Activated T-cell treated with anti-CD3 and anti-CD28 coated beads for 4 hours (primary cell): ENCODE measurements around the gene CPZ.
"Not testable (repeated sequence)": the region's sequence is repeated elsewhere in the genome, so short reads cannot be mapped to it uniquely, and the experiment has no call there.

Experiments used
- DNase-seq: peaks from one replicate; pipeline ENCODE4 v3.0.0-alpha.2; 2020

CPZ gene

GRCh38 chr4:8613421-8614364 lies 21.1 kb downstream of the CPZ start:
- DNase-seq: no peak

DNA sequence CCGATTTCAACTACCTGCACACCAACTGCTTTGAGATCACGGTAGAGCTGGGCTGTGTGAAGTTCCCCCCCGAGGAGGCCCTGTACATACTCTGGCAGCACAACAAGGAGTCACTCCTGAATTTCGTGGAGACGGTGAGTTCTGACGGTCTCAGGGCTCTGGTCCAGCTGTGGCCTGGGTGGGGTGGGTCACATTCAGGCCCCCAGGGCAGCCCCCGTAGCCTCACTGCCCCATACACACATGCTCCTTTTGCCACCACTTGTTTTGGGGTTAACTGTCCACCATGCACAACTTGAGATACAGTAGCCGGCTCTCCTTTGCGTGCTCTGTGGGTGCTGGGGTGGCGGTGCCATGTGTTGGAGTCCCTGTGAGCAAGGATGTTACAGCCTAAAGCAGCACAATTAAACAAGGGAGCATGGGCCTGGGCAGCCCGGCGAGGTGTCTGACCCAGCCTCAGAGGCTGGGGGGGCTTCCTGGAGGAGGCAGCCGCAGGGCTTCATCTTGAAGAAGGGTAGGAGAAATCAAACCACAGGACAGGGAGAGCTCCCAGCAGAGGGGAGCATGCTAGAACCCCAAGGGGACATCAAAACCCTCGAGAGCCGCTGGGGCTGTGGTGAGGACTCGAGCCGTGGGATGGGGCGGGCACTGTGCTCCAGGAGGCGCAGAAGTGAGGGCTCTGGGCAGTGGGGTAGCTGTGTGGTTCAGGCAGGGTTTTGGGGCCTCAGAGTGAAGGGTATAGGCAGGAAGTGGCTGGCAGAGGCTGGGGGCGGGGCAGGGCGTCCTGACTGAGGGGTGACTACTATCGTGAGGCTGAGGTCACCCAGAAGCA lies 22.0 kb downstream of the CPZ start:
- DNase-seq: no peak

- DNase-seq: no peak
Observed at GRCh38 chr4:8615366-8615765, 22.8 kb downstream of the CPZ start.

GRCh38 chr4:8615921-8616787 lies 23.6 kb downstream of the CPZ start:
- DNase-seq: no peak

GRCh38 chr4:8616831-8617230 lies 24.3 kb downstream of the CPZ start:
- no peak for DNase-seq

DNA sequence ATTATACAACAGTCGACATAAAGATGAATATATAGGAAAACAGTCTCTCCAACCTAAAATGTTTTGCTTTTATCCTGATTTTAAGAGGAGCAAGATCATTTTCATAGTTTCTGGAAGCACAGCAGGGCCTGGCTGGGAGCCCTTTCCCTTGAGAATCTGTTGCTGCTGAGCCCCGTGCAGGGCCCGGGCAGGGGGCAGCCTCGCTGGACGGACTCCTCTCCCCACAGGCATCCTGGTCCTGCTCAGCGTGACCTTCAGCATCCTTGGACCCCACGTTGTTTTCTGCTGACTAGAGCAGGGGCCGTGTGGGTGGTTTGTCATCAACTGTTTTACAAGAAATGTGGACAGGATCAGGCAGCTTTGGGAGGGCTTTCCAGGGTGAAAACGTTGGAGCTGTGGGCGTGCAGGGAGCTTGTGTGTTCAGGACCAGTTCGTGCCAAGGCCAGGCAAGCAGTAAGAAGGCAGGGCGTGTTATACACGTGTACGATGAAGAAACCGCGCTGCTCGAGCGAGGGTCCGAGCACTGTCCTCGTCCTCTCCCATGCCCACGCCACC lies 25.0 kb downstream of the CPZ start:
- DNase-seq: no peak

GRCh38 chr4:8618421-8618820 lies 25.9 kb downstream of the CPZ start:
- DNase-seq: no peak

DNA sequence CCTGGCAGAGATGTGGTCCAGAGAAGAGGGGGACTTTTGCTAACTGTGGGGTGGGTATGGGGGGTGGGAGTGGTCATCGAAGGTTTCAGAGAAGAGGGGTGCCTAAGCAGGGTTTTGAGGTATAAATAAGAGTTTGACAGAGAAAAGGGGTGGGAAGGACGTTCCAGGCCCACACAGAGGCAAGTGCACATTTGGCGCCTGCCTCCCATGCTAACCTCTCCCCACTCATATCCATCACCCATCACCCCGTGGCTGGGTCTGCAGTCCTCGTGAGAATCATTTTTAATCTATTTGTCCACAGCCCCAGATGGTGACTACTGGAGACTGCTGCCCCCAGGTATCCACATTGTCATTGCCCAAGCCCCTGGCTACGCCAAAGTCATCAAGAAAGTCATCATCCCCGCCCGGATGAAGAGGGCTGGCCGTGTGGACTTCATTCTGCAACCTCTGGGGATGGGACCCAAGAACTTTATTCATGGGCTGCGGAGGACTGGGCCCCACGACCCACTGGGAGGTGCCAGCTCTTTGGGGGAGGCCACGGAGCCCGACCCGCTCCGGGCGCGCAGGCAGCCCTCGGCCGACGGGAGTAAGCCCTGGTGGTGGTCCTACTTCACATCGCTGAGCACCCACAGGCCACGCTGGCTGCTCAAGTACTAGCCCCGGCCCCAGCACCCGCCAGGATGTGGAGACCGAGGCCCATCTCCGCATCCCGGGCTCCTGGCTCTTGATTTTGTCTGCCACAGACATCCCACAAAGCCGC lies 26.6 kb downstream of the CPZ start:
- DNase-seq: no peak

- not testable (repeated sequence) for DNase-seq
Observed at GRCh38 chr4:8621135-8621534, 28.6 kb downstream of the CPZ start.

DNA sequence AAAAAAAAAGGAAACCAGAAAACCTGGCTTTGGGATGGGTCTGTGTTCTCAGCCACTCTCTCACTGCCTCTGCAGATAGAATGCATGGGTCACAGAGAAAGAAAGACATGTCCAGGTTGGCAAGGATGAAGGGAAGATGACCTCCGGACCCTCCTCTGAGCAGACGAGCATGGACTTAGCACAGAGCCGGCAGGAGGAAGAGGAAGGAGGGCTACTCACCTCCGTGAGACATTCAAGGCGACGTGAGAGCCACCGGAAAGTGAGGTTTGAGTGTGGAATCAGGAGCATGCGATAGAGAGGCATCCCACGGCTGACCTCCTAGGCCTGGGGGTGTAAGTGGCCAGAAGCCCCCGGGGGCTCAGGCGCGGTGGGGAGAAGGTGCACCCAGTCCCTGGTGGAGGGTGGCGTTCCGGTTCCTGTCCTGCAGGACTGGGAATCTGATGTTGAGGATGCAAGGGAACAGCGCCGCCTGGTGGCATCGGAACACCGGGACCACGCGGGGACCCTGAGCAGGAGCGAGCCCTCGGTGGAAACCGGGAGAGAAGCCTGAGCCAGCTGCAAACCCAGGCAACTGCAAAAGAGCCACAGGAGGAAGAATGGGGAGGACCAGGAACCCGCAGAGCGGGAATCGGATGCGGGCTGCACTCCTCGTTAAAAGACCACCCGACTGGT lies 32.2 kb downstream of the CPZ start:
- not testable (repeated sequence) for DNase-seq

- DNase-seq: not testable (repeated sequence)
Observed at GRCh38 chr4:8630240-8630905, 37.8 kb downstream of the CPZ start.

- not testable (repeated sequence) for DNase-seq
Observed at GRCh38 chr4:8631896-8632295, 39.3 kb downstream of the CPZ start.

GRCh38 chr4:8634773-8635172 lies 42.2 kb downstream of the CPZ start:
- not testable (repeated sequence) for DNase-seq

DNA sequence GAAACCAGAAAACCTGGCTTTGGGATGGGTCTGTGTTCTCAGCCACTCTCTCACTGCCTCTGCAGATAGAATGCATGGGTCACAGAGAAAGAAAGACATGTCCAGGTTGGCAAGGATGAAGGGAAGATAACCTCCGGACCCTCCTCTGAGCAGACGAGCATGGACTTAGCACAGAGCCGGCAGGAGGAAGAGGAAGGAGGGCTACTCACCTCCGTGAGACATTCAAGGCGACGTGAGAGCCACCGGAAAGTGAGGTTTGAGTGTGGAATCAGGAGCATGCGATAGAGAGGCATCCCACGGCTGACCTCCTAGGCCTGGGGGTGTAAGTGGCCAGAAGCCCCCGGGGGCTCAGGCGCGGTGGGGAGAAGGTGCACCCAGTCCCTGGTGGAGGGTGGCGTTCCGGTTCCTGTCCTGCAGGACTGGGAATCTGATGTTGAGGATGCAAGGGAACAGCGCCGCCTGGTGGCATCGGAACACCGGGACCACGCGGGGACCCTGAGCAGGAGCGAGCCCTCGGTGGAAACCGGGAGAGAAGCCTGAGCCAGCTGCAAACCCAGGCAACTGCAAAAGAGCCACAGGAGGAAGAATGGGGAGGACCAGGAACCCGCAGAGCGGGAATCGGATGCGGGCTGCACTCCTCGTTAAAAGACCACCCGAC lies 43.5 kb downstream of the CPZ start:
- not testable (repeated sequence) for DNase-seq

DNA sequence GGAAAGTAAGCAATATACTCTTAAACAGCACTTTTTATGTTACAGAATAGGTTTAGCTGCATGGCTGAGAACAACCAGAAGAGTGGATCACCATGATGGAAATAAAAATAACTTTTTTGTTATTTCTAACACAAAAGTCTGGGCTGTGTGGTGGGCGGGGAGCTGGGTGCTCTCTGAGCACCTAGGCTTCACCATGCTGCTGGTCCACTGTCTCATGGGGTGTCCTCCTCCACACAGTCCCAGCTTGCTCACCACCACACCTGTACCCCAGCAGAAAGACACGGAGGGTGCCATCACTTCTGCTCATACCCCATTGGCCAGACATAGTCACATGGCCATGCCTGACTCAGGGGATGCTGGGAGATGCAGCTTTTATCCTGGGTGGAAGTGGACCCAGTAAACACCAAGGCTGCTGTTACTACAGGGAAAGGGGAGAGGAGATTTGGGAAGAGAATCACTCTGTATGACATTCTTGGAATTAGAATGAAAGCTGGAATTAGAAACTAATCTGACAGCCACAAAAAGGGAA lies 45.0 kb downstream of the CPZ start:
- DNase-seq: no peak

DNA sequence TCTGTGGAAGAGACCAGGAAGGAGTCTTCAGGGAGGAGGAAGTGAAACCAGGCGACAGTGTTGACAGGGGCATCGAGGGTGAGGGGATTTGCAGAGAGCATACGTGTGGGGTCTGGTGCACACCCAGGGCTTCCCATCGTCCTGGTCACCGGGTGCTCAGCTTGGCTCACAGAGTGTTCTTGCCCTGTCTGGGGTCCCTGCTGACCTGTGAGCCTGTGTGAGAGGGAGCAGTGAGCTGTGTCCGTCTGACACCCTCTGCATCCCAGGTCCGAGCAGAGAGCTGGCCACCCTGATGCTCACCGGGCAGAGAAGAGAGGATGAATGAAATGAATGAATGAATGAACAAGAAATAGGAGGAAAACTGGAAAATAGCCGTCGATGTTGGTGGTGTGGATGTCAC lies 46.5 kb downstream of the CPZ start:
- no peak for DNase-seq

DNA sequence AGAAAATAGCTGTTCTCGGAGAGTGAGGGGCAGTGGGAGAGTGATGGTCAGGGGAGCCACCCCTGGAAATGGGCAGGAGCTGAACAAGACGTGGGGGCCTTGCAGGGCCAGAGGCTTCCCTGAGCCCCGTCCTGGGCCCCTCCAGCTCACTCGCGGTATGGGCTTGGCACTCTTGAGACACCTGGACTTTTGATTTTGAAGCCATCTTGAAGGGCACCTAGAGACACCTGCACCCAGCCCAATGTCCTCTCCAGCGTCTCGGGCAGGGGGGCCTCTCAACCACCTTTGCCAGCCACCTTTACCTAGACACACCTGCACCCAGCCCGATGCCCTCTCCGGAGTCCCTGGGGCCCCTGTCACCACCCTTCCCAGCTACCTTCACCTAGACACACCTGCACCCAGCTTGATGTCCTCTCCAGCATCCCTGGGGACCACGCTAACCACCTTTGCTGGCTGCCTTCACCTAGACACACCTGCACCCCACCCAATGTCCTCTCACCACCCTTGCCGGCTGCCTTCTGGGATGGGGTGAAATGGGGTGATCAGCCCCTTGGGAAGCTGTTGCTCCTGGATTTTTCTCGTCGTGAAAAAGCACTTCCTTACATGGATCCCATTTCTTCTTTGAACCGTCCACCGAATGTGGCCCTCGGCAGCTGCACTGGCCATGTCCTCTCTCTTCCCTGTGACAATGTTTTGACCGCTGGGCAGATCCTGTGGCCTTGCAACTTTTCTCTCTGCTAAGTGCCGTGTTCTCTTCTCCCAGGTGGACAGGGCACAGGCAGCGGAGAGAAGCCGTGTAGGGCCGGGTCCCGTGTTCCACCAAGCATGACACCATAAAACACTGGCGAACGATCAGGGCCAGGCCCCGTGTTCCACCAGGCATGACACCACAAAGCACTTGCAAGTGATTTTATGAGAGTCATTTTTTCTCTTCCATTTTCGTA lies 47.5 kb downstream of the CPZ start:
- DNase-seq: no peak

- no peak for DNase-seq
Observed at GRCh38 chr4:8640816-8641215, 48.3 kb downstream of the CPZ start.

- DNase-seq: no peak
Observed at GRCh38 chr4:8641256-8641655, 48.7 kb downstream of the CPZ start.
